ENCODE measurements around the gene TDRD10. TPM values are rescaled to one million over a fixed set of nuclear protein-coding genes. Genes with fewer than 3 reads are reported as not detected.

The TDRD10 gene
- total and polyA plus RNA-seq, 2 experiments from 2014 or later: 0.29 TPM; not detected in 1

DNA sequence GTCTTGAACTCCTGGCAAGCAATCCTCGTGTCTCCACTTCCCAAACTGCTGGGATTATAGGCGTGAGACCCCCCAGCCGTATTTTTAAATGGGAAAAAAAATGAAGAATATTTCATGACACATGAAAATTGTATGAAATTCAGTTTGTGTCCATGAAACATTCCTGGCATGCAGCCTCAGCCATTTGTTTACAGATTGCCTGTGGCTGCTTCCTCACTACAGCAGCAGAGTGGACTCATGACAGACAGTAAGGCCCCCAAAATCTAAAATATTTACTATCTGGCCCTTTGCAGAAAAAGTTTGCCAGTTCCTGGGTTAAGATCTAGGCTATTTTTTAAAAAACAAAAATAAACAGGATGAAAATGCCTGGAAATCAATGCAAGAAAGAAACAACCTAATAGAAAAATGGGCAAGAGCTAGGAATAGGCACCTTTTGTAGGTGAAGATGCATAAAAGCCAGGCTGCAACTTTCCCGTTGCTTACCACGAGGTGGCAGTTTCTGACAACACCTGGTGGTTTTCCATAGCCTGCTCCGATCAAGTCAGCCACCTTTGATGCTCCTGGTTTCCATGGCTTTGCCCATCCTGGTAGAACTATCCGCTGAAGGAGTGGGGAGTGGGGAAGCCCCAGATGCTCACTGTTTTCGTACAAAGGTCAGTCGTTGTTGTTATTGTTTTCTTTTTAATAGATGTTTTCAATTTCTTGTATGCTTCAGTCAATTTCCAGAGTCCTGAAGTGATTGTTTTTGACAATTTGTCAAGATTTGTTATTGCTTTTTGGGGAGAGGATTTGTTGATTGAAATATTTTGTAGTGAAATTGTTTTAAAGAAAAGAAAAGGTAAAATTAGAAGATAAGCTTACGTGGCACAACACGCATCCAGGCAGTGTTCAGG, 32.2 kb downstream of the TDRD10 start:
- peak; percentile 97 for ATAC-seq
- peaks cover 25% of the 10 kb centered on the region for H3K9me3 Mint-ChIP-seq

More for the DNA sequence above, 32.2 kb downstream of the TDRD10 start:
- Histone ChIP-seq H2AFZ (no peak overlapping the region), H3K27me3 (ENCODE audit: insufficient read depth) (no peaks in the 10 kb centered on the region), H3F3A (replicated peaks; ENCODE audit: low read depth) (no peaks in the 10 kb centered on the region), H3K79me2 (replicated peaks; ENCODE audit: insufficient read depth) (no peaks in the 10 kb centered on the region), H3K36me3 (ENCODE audit: insufficient read depth) (no peaks in the 10 kb centered on the region), H3K9me2 (ENCODE audit: insufficient read depth) (no peaks in the 10 kb centered on the region), H4K20me1 (replicated peaks; ENCODE audit: insufficient read depth) (no peaks in the 10 kb centered on the region), H3K4me1 (ENCODE audit: insufficient read depth) (no peaks in the 10 kb centered on the region), H3K4me3 (no peak overlapping the region), H3K27ac (ENCODE audit: low read depth) (no peak overlapping the region), H3K4me2 (no peak overlapping the region)
- Mint-ChIP-seq H3K36me3 (ENCODE audit: low read depth) (peaks cover 9% of the 10 kb centered on the region), H3K27ac (no peak overlapping the region), H3K27me3 (ENCODE audit: insufficient read depth, low read depth, poor library complexity) (peaks cover 16% of the 10 kb centered on the region), H3K4me3 (no peak overlapping the region), H3K4me1 (peaks cover 3% of the 10 kb centered on the region; the same call in 1 of the 3 replicates)
- DNase-seq (ENCODE audit: low spot score): peak; percentile 89
- TF ChIP-seq POLR2AphosphoS5 (IDR thresholded peaks at IDR 0.05; ENCODE audit: low read depth): no peak
- TF ChIP-seq, protein P1, sequence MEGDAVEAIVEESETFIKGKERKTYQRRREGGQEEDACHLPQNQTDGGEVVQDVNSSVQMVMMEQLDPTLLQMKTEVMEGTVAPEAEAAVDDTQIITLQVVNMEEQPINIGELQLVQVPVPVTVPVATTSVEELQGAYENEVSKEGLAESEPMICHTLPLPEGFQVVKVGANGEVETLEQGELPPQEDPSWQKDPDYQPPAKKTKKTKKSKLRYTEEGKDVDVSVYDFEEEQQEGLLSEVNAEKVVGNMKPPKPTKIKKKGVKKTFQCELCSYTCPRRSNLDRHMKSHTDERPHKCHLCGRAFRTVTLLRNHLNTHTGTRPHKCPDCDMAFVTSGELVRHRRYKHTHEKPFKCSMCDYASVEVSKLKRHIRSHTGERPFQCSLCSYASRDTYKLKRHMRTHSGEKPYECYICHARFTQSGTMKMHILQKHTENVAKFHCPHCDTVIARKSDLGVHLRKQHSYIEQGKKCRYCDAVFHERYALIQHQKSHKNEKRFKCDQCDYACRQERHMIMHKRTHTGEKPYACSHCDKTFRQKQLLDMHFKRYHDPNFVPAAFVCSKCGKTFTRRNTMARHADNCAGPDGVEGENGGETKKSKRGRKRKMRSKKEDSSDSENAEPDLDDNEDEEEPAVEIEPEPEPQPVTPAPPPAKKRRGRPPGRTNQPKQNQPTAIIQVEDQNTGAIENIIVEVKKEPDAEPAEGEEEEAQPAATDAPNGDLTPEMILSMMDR (conservative IDR thresholded peaks at IDR 0.05; ENCODE audit: low read depth in 2 of 2): peak; percentile 71 to 85
- TF ChIP-seq, protein P2, sequence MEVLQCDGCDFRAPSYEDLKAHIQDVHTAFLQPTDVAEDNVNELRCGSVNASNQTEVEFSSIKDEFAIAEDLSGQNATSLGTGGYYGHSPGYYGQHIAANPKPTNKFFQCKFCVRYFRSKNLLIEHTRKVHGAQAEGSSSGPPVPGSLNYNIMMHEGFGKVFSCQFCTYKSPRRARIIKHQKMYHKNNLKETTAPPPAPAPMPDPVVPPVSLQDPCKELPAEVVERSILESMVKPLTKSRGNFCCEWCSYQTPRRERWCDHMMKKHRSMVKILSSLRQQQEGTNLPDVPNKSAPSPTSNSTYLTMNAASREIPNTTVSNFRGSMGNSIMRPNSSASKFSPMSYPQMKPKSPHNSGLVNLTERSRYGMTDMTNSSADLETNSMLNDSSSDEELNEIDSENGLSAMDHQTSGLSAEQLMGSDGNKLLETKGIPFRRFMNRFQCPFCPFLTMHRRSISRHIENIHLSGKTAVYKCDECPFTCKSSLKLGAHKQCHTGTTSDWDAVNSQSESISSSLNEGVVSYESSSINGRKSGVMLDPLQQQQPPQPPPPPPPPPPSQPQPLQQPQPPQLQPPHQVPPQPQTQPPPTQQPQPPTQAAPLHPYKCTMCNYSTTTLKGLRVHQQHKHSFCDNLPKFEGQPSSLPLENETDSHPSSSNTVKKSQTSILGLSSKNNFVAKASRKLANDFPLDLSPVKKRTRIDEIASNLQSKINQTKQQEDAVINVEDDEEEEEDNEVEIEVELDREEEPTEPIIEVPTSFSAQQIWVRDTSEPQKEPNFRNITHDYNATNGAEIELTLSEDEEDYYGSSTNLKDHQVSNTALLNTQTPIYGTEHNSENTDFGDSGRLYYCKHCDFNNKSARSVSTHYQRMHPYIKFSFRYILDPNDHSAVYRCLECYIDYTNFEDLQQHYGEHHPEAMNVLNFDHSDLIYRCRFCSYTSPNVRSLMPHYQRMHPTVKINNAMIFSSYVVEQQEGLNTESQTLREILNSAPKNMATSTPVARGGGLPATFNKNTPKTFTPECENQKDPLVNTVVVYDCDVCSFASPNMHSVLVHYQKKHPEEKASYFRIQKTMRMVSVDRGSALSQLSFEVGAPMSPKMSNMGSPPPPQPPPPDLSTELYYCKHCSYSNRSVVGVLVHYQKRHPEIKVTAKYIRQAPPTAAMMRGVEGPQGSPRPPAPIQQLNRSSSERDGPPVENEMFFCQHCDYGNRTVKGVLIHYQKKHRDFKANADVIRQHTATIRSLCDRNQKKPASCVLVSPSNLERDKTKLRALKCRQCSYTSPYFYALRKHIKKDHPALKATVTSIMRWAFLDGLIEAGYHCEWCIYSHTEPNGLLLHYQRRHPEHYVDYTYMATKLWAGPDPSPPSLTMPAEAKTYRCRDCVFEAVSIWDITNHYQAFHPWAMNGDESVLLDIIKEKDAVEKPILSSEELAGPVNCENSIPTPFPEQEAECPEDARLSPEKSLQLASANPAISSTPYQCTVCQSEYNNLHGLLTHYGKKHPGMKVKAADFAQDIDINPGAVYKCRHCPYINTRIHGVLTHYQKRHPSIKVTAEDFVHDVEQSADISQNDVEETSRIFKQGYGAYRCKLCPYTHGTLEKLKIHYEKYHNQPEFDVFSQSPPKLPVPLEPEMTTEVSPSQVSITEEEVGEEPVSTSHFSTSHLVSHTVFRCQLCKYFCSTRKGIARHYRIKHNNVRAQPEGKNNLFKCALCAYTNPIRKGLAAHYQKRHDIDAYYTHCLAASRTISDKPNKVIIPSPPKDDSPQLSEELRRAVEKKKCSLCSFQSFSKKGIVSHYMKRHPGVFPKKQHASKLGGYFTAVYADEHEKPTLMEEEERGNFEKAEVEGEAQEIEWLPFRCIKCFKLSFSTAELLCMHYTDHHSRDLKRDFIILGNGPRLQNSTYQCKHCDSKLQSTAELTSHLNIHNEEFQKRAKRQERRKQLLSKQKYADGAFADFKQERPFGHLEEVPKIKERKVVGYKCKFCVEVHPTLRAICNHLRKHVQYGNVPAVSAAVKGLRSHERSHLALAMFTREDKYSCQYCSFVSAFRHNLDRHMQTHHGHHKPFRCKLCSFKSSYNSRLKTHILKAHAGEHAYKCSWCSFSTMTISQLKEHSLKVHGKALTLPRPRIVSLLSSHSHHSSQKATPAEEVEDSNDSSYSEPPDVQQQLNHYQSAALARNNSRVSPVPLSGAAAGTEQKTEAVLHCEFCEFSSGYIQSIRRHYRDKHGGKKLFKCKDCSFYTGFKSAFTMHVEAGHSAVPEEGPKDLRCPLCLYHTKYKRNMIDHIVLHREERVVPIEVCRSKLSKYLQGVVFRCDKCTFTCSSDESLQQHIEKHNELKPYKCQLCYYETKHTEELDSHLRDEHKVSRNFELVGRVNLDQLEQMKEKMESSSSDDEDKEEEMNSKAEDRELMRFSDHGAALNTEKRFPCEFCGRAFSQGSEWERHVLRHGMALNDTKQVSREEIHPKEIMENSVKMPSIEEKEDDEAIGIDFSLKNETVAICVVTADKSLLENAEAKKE (CRISPR knock-in tag; IDR thresholded peaks at IDR 0.05): peak; percentile 46; the same call in 1 of the 2 replicates

Measured in GM23338 (cell line).